ENCODE results near the gene ZNF329.

ZNF329 gene

DNA sequence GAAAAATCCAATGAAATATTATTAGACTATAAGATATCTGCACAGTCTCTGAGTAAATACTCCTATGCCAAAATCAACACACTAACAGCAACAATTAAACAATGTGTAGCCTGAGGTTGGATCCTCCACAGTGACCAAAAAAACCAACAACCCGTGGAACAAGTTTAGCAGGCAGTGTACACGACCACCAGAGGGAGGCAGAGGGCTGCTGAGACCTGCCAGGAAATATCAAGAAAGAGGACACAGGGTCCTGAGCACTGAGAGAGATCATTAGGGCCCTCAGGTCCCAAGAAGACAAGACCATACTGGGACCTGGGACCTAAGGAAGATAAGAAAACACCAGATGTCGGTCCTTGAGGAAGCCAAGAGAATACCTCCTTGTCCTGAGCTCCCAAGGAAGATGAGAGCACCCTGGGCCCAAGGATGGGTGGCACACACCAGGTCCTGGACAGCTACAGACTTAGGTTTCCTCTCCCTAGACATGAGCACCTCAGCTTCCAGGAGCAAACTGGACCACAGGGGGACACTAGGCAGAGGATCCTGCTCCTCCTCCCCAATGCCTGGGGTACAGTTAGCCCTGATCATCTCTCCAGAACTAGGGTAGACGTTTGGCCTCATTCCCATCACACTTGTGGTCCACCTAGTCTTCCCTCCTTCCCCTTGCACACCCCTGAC is 31.4 kb upstream of the ZNF329 start:
- Histone ChIP-seq H3K4me1 (peaks cover 0 to 8% (median 4%) of the 10 kb centered on the region in 4 donors), H3K27ac (peak overlapping the region; percentile 92 to 98), H3K36me3 (peaks cover 47 to 87% (median 76%) of the 10 kb centered on the region in 3 donors), H3K4me3 (peak overlapping the region; percentile 71 to 88), H3K9me3 (peaks cover 26 to 100% (median 94%) of the 10 kb centered on the region in 3 donors), H3K27me3 (no peaks in the 10 kb centered on the region)
- no peak for DNase-seq
- intact Hi-C loops (cut with DNase I; ENCODE audit: low total_unique reads) = loop anchor here (5.0 to 10.0 kb wide), 2 partner anchors 93 to 120 kb away; partner anchors contain the start of gene ZNF8
- TF ChIP-seq, protein P1, sequence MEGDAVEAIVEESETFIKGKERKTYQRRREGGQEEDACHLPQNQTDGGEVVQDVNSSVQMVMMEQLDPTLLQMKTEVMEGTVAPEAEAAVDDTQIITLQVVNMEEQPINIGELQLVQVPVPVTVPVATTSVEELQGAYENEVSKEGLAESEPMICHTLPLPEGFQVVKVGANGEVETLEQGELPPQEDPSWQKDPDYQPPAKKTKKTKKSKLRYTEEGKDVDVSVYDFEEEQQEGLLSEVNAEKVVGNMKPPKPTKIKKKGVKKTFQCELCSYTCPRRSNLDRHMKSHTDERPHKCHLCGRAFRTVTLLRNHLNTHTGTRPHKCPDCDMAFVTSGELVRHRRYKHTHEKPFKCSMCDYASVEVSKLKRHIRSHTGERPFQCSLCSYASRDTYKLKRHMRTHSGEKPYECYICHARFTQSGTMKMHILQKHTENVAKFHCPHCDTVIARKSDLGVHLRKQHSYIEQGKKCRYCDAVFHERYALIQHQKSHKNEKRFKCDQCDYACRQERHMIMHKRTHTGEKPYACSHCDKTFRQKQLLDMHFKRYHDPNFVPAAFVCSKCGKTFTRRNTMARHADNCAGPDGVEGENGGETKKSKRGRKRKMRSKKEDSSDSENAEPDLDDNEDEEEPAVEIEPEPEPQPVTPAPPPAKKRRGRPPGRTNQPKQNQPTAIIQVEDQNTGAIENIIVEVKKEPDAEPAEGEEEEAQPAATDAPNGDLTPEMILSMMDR (IDR thresholded peaks at IDR 0.05) = peak in 1 of 2 experiments; percentile 12

DNA sequence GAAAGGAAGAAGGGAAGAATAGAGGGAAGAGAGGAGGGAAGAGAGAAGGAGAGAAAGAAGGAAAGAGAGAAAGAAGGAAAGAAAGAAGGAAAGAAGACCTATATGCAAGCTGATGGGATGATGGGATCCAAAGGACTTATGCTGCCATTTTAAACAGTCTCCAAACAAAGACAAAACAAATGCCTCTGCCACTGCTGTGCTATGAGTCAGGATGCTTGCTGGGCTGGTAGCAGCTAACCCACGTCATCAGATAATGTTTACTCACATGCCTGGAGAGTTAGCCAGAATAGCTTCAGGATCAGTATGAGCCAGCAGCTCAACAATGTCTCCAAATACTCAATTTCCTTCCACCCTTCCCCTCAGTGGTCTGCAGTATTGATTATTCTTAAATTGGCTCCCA is 20.3 kb upstream of the ZNF329 start:
- Histone ChIP-seq H3K27me3 (no peaks in the 10 kb centered on the region), H3K27ac (no peak overlapping the region), H3K9me3 (peaks cover 14 to 96% (median 94%) of the 10 kb centered on the region in 3 donors), H3K4me3 (no peak overlapping the region), H3K36me3 (peaks cover 0 to 12% (median 6%) of the 10 kb centered on the region in 3 donors), H3K4me1 (no peaks in the 10 kb centered on the region)
- TF ChIP-seq, protein P1 (IDR thresholded peaks at IDR 0.05) = no peak
- DNase-seq = no peak
- intact Hi-C loops (cut with DNase I; ENCODE audit: low total_unique reads) = no loop called here

DNA sequence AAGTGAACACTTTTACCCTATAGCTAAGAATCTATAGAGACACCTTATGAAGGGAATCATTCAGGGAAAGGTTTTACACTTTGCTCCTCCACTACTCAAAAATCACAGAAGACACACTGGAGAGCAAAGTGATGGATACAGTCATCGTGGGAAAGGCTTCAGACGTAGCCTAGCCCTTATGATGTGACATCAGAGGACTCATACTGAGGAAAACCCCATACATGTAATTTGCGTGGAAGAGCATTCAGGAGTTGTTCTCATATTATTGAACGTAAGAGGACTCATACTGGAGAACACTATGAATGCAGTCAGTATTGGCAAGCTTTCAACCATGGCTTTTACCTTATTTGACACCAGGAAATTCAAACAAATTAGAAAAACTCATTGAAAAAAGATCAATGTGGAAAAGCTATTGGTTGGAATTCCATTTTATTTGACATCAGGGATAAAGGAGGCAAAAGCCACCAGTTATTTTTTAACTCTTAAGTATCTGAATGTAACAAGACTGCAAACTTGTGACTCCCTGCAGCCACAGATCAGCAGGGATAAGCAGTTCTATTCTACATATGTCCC is 16.2 kb upstream of the ZNF329 start:
- peaks cover 0 to 13% (median 6%) of the 10 kb centered on the region in 3 donors for H3K36me3 ChIP-seq
- no peak overlapping the region for H3K4me3 ChIP-seq
- H3K4me1 ChIP-seq = no peaks in the 10 kb centered on the region
- H3K27ac ChIP-seq = no peak overlapping the region
- TF ChIP-seq, protein P1 (IDR thresholded peaks at IDR 0.05) = no peak
- H3K27me3 ChIP-seq = no peaks in the 10 kb centered on the region
- intact Hi-C loops (cut with DNase I; ENCODE audit: low total_unique reads) = no loop called here
- no peak for DNase-seq
- peaks cover 14 to 96% (median 92%) of the 10 kb centered on the region in 3 donors for H3K9me3 ChIP-seq

DNA sequence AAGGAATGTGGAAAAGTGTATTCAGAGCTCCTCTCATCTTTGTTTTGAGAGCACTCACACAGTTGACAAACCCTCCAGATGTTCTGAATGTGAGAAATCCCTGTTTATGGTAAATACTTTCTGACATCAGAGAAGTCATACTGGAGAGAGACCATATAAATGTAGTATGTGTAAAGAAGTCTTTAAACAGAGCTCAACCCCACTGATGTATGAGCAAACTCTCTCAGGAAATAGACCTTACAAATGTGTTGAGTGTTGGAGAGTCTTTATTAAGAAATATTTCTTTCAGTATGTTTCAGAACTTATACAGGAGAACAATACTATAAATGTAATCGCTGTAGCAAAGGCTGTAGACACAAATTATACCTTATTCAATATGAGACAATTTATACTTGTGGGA is 15.7 kb upstream of the ZNF329 start:
- no peaks in the 10 kb centered on the region for H3K27me3 ChIP-seq
- DNase-seq = no peak
- TF ChIP-seq, protein P1 (IDR thresholded peaks at IDR 0.05) = no peak
- intact Hi-C loops (cut with DNase I; ENCODE audit: low total_unique reads) = no loop called here
- no peak overlapping the region for H3K4me3 ChIP-seq
- H3K36me3 ChIP-seq = peaks cover 0 to 13% (median 6%) of the 10 kb centered on the region in 3 donors
- no peaks in the 10 kb centered on the region for H3K4me1 ChIP-seq
- H3K9me3 ChIP-seq = peaks cover 14 to 96% (median 88%) of the 10 kb centered on the region in 3 donors
- no peak overlapping the region for H3K27ac ChIP-seq

DNA sequence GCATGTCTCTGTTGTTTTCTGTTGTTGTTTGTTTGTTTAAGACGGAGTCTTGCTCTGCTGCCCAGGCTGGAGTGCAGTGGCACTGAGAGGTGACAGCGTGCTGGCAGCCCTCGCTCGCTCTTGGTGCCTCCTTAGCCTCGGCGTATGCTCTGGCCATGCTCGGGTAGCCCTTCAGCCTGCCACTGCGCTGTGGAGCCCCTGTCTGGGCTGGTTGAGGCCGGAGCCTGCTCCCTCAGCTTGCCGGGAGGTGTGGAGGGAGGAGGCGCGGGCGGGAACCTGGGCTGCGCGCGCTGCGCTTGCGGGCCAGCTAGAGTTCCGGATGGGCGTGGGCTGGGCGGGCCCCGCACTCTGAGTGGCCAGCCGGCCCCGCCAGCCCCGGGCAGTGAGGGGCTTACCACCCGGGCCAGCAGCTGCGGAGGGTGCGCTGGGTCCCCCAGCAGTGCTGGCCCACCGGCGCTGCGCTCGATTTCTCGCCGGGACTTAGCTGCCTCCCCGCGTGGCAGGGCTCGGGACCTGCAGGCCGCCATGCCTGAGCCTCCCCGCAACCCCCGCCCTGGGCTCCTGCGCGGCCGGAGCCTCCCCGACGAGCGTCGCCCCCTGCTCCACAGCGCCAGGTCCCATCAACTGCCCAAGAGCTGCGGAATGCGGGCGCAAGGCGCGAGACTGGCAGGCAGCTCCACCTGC is 6.6 kb upstream of the ZNF329 start:
- no peak overlapping the region for H3K27ac ChIP-seq
- peaks cover 0 to 26% (median 23%) of the 10 kb centered on the region in 4 donors for H3K4me1 ChIP-seq
- H3K9me3 ChIP-seq = peaks cover 0 to 29% (median 5%) of the 10 kb centered on the region in 3 donors
- H3K36me3 ChIP-seq = peaks cover 0 to 3% (median 0%) of the 10 kb centered on the region in 3 donors
- H3K27me3 ChIP-seq = no peaks in the 10 kb centered on the region
- no peak for DNase-seq
- intact Hi-C loops (cut with DNase I; ENCODE audit: low total_unique reads) = loop anchor here (10.0 kb wide), 1 partner anchor 582 kb away; the partner anchor contains the start of gene ZNF416
- no peak overlapping the region for H3K4me3 ChIP-seq
- TF ChIP-seq, protein P1 (IDR thresholded peaks at IDR 0.05) = no peak
